Measurements from ENCODE around the gene ZNF208.
"Not testable (repeated sequence)": the region's sequence is repeated elsewhere in the genome, so short reads cannot be mapped to it uniquely, and the experiment has no call there.

ZNF208 gene

DNA sequence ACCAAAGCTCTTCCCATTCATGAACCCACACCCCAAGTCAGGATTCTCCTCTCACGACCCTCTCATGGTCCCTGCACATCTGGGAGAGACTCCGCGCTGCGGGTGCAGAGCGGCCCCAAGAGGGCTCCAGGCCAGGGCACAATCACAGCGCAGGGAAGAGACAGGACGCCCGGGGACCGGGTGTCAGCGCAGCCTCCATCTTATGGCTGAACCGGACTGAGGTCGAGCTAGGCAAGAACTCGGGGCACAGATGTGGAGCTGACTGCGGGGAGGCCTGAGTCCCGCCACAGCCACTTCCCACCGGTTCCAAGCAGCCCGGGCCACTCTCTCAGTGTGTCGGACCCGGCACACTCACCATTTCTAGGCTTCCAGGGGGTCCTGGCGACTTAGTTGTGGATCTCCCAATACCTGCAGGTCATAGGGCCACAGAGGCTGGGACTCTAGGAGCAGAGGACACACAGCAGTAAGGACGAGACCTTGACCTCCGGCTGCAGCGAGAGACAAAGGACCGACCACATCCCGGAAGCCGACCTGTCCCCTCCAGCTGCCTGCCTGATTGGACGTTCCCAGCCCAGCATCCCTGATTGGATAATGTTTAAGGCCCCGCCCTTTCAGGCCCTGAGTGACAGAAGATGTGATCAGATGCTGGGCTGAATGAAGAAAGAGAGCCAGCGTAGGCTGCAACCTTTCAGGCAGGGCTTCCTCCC lies at the start of gene ZNF208:
TSS of gene ZNF208 (minus strand) at position 507 of the 707 bp plus-strand sequence. CDS start at position 358, 149 bp downstream.
- not testable (repeated sequence) for DNase-seq

DNA sequence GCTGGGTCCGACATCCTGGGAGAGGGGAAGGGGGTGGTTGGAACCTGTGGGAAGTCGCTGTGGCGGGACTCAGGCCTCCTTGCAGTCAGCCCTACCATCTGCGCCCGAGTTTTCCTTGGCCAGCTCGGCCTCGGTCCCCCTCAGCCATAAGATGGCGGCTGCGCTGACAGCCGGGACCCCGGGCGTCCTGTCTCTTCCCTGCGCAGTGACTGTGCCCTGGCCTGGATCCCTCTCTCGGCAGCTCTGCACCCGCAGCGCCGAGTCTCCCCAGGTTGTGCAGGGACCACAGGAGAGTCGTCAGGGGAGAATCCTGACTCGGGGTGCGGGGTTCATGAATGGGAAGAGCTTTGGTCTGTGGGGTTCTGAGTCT lies 41.9 kb upstream of the ZNF208 start:
- no peak for DNase-seq

DNA sequence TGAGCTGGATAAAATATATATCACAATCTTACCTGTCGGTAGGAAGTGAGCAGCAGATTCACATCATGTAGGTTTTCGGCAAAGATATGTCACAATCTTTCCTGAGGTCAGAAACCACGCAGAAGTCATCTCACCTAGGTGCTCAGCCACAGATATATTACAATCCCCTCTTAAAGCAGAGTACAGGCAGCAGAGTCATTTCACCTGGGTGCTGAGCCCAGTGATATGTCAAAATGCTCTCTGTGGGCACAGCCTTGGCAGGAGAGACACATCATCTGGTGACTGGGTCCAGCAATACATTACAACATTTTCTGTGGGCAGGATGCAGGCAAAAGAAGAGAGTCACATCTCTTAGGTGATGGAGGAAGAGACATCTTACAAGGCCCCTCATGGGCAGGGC lies 30.4 kb upstream of the ZNF208 start:
- not testable (repeated sequence) for DNase-seq

DNA sequence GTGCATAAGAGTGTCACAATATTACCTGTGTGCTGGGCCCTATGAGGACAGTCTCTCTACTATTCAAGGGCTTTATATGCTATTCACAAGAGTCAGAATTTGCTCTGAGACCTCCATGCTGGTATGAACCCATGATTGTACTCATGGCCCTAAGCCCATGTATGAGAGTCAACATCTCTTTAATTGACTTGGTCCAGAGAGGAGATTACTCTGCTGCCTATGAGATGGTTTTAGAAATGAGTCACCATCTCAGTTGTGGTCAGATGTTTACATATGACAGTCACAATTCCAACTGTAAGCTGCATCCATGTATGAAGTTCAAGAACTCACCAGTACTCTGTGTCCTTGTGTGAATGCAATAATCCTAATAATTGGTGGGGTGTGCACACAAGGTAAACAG lies 19.9 kb upstream of the ZNF208 start:
- DNase-seq: no peak

DNA sequence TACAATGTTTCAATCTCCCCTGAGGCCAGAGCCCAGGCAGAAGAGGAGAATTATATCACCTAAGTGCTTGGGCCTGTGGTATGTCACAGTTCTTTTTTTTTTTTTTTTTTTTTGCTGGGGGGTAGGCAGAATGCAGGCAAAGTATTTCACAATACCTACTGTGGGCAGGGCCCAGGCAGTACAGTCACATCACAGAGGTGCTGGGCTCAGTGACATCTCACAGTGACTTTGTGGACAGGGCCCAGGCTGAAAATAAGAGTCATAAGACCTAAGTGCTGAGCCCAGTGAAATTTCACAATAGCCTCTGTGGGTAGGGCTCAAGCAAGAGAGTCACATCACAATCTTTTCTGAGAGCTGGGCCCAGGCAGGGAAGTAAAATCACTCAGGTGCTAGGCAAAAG lies 15.9 kb upstream of the ZNF208 start:
- DNase-seq: no peak

DNA sequence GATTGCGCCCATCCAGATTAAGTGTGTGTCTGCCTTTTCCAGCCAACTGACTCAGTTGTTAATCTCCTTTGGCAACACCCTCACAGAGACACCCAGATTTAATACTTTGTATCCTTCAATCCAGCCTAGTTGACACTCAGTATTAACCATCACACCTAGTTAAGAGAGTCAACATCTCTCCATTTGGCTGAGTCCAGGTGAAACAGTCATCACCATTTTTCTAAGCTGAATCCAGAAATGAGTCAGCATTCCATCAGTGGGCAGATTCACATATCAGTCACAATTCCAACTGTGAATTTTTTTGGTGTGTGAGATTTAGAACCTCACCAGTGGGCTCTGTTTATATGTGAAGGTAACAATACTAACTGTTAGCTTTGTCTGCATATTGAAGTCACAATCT lies 14.8 kb upstream of the ZNF208 start:
- not testable (repeated sequence) for DNase-seq

DNA sequence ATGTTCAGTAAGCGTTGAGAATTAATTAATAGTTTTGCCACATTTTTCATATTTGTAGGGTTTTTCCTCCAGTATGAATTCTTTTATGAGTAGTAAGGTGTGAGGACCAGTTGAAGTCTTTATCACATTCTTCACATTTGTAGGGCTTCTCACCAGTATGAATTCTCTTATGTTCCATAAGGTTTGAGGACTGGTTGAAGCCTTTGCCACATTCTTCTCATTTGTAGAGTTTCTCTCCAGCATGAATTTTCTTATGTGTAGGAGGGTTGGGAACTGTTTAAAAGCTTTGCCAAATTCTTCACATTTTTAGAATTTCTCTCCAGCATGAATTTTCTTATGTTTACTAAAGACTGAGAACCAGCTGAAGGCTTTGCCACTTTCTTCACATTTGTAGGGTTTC lies 40.3 kb downstream of the ZNF208 start:
- no peak for DNase-seq

DNA sequence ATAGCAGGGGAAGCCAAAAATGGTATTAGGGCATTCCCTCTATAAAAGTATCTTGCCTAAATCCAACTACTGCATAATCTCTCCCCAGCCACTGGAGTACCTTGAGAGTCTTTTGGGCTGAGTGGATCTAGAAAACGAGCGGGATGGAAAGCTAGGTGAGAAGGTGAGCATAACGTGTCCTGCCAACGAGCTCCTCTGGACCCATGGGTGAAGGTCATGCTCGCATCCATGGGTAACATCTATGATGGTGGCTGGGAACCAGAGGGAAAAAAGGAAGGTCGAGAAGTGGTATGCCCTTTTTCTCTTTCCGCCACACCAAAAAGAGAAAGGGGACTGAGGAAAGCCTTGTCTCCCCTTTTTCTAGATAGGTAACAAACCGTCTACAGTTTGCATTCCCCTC lies 63.0 kb downstream of the ZNF208 start:
- no peak for DNase-seq

DNA sequence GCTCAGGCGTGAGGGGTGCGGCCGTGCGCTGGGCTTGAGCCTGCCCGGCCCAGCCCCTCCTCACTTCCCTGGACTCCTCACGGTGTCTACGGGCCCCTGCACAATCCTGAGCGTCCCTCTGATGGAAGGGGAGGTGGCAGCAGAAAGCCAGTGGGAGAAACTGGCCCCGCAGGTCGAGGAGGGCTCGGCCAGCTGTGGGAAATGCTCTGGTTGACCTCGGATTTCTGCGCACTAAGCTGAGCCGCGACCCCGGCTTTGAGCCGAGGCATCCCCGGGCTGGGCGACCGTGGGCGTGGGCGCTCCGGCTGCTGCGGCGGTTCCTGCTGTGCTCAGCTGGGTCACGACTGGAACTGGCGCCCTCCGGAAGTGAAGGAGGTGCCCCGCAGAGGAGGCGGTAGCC lies 70.1 kb downstream of the ZNF208 start:
- DNase-seq: no peak

DNA sequence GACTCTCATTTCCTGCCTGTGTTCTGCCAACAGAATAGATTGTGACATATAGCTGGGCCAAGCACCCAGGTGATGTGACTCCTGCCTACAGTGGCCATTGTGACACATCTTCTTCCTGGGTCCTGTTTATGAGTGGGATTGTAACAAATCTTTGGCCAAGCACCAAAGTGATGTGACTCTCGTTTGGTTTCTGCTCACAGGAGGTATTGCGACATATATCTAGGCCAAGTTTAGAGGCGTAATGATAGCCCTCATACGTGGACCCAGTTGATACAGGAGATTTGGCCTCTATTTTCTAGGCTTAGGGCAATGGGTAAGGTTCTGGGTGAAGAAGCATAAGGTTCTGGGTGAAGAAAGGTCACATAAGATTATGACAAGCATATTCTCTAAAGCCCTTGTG lies 76.2 kb downstream of the ZNF208 start:
- no peak for DNase-seq

DNA sequence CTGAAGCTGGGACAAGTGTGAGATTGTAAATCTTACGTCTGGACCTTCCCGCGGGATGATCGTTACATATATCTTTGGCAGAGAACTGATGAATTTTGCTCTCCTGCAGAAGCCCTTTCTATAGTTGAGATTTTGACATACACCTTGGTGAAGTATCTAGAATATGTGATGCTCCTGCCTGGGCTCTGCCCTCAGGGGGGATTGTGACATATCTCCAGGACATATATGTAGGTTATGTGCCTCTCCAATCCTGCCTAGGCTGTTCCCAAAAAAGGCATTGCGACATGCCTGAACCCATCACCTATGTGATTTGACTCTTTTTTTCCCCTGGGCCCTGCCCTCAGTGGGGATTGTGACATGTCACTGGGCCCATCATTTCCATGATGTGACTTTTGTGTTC lies 76.6 kb downstream of the ZNF208 start:
- no peak for DNase-seq

DNA sequence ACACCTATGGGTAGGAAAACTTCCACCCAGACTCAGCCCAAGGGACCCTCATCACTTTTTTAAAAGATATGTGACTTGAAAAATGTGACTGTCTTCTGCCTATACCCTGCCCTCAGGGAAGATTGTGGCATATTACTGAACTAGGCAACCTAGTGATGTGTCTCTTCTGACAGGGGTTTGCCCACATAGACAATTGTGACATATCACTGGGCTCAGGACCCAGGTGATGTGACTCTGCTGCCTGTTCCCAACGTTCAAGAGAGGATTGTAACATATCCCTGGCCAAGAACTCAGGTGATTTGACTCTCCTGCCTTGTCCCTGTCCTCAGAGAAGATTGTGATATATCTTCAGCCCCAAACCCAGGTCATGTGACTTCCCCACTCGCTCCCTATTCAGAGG lies 88.5 kb downstream of the ZNF208 start:
- DNase-seq: no peak

DNA sequence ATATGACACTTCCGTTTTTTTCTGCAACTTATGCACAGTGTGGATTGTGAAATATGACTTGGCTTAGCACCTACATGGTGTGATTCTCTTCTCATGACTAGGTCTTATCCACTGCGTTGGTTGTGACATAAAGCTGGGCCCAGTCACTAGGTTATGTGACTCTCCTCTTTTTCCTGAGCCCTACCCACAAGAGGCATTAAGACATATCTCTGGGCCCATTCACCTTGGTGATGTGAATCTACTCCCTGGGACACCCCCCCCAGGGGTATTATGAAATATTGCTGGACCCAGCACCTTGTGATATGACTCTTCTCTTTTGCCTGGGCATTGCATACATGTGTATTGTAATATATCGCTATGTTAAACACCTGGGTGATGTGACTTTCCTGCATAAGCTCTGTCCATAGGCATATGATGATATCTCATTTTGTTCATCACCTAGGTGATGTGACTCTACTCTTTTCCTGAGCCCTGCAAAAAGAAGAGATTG lies 89.0 kb downstream of the ZNF208 start:
- DNase-seq: no peak

DNA sequence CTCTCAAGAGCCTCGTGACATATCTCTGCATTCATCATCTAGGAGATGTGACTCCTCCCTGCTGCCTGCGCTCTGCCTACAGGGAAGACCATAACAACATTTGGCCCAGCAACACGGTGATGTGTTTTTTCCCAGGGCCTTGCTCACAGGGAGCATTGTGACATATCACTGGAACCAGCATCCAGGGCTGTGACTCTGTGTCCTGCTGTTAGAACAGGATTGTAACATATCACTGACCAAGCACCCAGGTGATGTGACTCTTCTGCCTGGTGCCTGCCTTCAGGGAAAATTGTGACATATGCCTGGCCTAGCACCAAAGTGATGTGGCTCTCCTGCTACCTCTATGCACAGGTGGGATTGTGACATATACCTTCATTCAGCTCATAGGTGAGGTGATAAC lies 95.3 kb downstream of the ZNF208 start:
- no peak for DNase-seq

DNA sequence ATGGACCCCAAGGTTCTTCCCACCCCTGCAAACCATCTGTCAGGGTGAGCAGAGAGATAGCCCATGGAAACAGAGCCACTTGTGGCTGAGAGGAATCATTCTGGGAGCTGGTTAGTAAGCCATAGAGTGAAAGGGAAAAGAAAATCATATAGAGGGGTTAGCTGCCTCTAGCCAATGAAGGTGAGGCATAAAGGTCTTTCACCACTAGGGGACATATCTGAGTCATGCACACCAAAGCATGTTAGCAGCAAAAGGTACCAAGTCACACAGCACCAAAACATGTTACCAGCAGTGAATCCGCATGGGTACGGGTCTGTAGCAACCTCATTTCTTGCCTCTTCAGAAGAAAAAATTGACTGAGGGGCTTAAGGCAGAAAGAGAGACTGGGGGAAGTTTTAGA lies 98.1 kb downstream of the ZNF208 start:
- DNase-seq: no peak

DNA sequence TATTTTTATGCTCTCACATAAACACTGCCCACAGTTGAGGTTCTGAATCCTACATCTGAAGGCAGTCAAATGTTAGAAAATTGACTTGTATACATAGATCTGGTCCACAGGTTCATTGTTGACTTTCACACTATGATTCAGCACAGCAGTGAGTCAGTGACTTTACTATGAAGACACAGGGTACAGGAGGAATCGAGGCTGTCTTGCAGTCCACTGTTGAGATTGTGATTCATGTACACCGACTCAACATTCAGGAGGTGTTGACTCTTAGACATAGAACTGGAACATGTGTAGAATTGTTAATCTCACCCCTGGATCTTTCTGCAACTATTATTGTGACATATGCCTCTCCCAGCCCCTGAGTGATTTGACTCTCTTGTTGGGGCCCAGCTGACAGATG lies 100.4 kb downstream of the ZNF208 start:
- no peak for DNase-seq

DNA sequence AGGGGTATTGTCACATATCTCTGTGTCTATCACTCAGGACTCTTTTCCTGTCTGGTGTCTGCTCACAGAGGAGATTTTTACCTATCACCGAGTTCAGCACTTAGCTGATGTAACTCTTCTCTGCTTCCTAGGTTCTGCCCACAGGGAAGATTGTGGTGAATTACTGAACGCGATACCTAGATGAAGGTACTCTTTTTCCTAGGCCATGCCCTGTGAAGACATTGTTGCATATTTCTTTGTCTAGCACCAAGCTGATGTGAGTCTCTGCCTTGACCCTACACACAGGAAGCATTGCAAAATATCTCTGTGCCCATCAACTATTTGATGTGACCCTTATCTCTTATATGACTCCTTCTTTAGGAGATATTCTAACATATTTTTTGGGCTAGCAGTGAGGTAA lies 102.7 kb downstream of the ZNF208 start:
- DNase-seq: no peak

DNA sequence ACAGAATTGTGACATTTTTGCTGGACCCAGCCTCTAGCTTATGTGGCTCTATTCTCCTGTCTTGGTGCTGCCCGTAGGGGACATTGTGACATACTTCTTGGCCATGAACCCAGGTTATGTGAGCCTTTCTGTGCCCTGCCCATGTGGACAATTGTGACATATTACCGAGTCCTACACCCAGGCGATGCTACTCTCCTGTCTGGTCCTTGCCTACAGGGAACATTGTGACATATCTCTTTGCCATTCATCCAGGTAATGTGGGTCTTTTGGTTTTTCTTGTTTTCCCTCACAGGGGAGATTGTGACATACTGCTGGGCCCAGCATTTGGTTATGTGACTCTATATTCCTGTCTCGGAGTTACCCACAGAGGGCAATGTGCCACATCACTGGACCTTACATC lies 103.2 kb downstream of the ZNF208 start:
- DNase-seq: no peak

DNA sequence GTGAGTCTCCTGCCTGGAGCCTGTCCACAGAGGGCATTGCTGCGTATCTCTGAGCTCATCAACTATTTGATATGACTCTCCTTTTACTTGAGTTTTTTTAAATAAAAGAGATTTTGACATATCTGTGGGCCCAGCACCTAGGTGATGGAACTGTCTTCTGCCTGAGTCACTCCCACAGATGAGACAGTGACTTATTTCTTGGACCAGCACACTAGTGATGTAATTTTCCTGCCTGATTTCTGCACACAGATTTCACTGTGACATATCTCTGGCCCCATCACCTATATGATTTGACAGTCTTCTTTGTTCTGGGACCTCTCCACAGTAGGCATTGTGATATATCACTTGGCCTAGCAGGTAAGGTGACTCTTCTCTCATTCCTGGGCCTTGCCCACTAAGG lies 108.2 kb downstream of the ZNF208 start:
- DNase-seq: no peak

DNA sequence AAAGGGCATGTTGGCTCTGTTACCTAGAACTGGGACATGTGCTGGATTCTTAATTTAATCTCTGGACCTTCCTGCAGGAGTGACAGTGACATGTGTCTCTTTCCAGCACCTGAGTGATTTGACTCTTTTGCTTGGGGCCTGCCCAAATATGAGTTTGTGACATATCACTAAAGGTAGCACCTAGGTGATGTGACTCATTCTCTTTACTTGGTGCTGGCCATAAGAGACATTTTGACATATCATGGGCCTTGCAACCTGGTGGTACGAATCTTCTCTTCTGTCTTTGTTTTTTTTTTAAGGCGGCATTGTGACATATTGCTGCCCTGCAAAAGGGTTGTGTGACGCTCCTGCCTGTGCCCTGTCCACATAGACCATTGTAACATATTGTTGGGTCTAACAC lies 108.9 kb downstream of the ZNF208 start:
- no peak for DNase-seq

DNA sequence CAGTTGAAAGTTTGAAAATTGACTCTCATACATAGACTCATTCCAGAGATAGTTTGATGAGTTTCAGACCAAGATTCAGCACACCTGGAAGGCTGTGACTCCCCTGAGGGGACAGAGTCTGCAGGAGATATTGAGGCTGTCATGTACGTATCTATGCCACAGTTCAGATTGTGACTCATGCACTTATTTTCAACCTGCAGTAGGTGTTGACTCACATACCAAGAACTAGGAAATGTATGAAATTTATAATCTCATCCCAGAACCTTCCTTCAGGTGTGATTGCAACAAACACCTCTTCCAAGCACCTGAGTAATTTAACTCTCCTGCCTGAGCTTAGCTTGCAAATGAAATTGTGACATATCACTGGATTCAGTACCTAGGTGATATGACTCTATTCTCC lies 110.3 kb downstream of the ZNF208 start:
- DNase-seq: no peak

DNA sequence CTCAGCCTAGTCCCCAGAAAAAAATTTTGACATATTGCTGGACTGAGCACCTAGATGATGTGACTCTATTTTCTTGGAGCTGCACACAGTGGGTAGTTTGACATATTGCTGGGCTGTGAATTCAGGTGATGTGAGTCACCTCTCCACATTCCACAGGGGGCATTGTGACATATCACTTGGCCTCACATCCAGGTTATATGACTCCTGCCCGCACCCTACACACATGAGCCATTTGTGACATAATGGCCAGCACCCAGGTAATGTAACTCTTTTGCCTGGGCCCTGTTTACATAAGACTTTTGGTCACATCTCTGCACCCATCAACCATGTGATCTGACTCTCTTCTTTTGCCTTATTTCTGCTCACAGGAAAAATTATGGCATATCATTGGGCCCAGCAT lies 119.7 kb downstream of the ZNF208 start:
- DNase-seq: no peak

DNA sequence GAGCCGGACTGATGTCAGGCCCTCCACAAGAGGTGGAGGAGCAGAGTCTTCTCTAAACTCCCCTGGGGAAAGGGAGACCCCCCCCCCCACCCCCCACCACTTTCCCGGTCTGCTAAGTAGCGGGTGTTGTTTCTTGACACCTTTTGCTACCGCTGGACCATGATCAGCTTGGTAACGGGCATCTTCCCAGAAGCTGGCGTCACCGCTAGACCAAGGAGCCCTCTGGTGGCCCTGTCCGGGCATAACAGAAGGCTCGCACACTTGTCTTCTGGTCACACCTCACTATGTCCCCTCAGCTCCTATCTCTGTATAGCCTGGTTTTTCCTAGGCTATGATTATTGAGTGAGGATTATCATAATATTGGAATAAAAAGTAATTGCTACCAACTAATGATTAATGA lies 120.7 kb downstream of the ZNF208 start:
- DNase-seq: not testable (repeated sequence)

DNA sequence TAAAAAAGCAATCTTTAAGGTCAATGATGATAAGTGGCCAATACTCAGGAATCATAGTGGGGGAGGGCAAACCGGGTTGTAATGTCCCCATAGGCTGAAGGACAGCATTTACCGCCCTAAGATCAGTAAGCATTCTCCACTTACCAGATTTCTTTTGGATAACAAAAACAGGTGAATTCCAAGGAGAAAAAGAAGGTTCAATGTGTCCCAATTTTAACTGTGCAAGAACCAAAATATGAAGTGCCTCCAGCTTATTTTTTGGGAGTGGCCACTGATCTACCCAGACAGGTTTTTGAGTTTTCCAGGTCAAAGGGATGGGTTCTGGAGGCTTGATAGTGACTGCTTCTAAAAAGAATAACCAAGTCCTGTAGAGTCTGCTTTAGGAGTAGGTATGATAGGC lies 125.2 kb downstream of the ZNF208 start:
- not testable (repeated sequence) for DNase-seq

DNA sequence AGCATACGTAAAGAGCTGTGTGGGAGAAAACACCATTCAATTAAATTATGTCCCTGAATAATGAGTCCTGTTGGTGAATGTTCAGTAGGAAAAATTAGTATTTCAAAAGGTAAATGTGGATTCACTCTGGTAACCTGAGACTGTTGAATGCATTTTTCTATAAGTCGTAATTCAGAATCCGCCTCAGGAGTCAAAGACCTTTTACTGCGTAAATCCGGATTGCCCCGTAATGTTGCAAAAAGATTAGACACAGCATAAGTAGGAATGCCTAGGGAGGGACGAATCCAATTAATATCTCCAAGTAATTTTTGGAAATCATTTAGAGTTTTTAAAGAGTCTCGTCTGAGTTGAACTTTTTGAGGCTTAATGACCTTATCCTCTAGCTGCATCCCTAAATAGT lies 126.0 kb downstream of the ZNF208 start:
- not testable (repeated sequence) for DNase-seq

Measured in NCI-H2227 treated with DMSO at 0.1 percent for 48 hours (cell line).